SHP77 treated with DMSO at 0.1 percent for 48 hours (cell line): ENCODE data around the gene CRHR2.
"Not testable (repeated sequence)": the region's sequence is repeated elsewhere in the genome, so short reads cannot be mapped to it uniquely, and the experiment has no call there.

Experiments used
- DNase-seq: peaks from one replicate; lab custom pipeline; 2025; lab: John Stamatoyannopoulos, UW

CRHR2 gene

GRCh38 chr7:30682212-30683083 lies at the start of gene CRHR2:
CRHR2 (minus strand) TSS chr7:30682456; CDS start chr7:30682280, 176 bp downstream.
- DNase-seq, result no peak

DNA sequence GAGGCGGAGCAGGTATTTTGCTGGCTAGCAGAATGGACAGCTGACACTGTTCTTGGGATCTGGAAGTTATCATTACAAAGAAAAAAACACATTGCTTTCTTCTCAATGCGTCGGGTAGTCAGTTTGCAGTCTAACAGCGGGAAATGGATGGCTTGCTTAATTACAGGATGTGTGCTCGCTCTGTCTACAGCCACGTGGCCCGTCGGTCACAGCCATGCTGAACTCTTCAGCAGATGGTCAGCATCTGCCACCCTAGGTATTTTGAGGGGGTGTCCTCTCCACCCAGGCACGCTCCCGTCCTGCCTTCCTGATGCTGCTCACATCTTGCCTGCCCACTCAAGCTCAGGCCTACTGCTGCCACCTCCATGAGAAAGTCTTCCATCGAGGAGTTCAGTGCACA lies 49.3 kb upstream of the CRHR2 start:
- DNase-seq, result no peak

DNA sequence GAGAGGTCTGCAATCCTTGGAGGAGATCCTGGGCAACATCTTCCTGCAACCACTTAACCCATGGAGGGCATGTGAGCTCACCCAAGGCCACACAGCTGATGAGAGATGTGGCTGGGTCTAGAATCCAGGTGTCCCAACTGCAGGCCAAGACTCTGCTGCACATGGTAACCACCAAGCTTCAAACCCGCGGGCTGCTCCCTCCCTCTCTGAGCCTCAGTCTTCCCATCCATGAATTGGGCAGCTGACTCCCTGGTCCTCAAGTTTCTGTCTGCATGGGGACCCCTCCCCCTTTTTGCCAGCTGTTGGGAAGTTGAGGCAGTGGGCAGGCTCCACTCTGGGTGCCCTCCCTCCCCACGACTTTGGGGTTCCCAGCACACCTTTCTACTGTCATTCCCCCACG lies 48.7 kb upstream of the CRHR2 start:
- DNase-seq, result no peak

GRCh38 chr7:30730097-30730496 lies 47.8 kb upstream of the CRHR2 start:
- no peak for DNase-seq

DNA sequence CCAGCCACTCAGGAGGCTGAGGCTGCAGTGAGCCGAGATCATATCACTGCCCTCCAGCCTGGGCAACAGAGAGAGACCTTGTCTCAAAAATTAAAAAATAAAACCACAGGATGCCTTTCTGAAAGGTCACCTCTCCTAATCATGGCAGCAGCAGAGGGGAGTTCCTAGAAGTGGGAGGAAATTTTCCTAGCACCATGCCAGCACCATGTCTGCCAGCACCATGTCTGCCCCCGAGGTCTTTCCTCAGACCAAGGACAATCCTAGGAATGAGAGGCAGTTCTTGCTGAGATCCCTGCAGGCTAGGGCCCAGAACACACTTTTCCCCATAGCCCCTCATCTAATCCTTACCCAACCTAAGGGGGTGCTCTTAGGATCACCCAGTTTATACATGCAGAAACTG lies 47.4 kb upstream of the CRHR2 start:
- DNase-seq, result no peak

DNA sequence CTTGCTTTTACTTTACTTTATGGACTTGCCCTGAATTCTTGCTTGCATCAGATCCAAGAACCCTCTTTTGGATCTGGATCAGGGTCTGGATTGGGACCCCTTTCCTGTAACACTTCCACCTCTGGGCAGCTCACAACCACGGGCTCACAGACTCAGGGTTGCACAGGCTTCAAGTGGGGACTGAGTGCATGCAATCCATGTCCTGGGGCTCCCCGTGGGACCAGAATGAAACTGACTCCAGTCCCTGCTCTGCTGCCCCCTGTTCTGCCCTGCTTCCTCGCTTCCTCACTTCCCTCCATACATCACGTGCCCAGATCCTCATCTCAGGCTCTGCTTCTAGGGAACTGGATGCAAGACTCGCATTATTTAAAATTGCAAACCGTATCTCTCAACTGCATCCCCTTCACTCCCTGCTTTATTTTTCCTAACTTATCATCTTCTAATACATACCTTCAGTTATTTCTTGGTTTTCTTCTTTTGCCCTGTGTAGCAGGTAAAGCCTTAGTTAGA lies 46.4 kb upstream of the CRHR2 start:
- DNase-seq, result no peak

GRCh38 chr7:30727061-30727945 lies 45.0 kb upstream of the CRHR2 start:
- no peak for DNase-seq

DNA sequence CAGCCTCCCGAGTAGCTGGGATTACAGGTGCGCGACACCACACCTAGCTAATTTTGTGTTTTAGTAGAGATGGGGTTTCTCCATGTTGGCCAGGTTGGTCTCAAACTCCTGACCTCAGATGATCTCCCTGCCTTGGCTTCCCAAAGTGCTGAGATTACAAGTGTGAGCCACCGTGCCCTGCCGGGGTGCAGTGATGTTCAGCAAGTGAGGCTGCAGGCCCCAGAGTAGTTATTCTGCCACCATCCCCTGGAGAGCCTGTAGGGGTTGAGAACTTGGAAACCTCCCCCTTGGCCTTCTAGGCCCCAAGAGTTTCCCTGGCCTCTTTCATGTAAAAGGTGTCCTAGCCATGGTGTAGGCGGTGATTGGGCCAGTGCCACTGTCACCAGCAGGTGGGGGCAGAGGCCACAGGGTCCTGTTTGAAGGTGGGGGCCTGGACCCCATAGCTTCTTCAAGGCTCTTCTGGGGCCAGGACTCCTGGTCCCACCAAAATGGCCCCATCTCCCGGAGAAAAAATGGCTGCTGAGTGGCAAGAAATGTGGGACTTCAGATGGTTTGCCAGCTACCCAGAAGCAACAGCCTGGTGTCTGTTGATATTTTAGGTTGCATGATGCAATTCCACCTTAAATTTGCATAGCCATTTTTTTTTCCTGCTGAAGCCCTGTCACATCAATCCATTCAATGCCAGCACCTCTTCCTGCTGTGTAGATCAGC lies 44.2 kb upstream of the CRHR2 start:
- no peak for DNase-seq

DNA sequence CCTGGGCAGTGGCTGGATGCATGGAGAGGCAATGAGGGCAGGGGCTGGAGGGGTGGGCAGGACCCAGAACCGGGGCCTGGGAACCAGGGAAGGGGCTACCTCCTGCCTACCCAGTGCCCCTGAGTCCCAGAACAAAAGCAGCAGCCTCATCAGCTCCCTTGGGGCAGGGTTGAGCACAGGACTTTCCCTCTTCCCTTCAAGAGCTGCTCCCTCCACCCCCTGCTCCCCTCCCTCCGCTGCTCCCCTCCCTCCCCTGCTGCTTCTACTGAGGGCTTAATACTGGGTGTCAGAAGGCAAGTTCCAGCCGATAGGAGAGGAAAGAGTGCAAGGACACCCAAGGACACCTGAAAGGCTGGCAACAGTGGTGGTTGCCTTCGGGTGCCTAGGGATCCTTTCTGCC lies 41.5 kb upstream of the CRHR2 start:
- no peak for DNase-seq

DNA sequence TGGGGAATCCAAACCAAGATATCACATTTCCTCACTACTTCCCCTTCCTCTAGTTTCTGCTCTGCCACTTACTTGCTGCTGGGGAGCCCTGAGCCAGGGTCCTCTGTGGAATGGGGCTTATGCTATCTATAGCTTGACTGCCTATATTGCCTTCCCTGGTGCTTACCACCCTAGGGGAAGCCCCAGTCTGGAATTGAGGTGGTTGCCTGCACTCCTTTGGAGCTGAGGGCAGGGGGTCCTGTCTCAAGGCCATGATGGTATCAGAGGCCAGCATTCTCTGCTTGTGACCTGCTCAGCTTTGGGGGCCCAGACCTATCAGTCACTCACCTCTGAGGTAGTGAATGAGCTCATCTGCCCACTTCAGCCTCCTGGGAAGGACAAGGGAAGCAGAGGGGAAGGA lies 40.4 kb upstream of the CRHR2 start:
- no peak for DNase-seq

DNA sequence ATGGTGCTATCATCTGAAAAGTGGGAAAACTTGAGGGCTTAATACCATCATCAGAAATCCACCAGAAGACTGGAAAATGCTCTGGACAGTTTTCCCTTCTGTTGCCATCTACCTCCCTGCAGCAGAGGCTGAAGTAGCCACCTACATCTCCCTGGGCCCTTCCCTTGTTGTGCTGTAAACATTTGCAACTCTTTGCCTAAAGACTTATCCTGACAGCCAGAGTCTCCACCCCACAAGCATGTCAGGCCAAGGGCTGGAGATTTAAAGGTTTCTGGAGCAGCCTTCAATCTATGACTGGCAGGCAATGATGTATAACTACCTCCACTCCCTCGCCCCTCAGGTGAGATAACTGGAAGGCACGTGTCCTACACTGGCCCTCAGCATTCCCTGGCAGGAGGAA lies 39.9 kb upstream of the CRHR2 start:
- DNase-seq, result no peak

GRCh38 chr7:30721211-30721610 lies 39.0 kb upstream of the CRHR2 start:
- no peak for DNase-seq

DNA sequence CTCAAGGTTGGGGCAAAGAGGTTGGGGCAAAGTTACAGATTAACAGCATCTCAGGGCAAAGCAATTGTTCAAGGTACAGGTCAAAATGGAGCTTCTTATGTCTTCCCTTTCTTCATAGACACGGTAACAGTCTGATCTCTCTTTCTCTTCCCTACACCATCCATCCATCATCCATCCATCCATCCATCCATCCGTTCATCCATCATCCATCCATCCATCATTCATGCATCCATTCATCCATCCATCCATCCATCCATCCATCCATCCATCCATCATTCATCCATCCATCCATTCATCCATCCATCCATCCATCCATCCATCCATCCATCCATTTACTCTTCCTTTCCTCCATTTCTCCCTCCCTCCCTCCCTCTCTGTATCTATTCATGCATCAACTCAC lies 37.2 kb upstream of the CRHR2 start:
- DNase-seq, result not testable (repeated sequence)

GRCh38 chr7:30717181-30717580 lies 34.9 kb upstream of the CRHR2 start:
- no peak for DNase-seq

DNA sequence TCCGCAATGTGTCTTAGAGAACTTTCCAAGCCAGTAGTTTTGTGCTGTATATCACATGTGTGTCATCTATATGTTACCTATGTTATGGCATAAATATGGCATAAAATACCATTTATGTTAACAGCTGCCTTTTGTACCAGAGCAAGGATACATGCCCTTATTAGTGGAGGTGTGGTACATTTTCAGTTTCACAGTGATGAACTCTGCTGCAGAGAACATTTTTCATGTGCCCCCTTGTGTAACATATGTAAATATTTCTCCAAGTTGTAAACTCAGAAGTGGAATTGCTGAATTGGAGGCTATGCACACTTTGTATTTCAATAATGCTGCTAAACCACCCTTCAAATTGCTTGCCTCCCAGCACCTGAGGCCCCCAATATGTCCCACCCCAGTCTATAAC lies 31.9 kb upstream of the CRHR2 start:
- DNase-seq, result no peak

DNA sequence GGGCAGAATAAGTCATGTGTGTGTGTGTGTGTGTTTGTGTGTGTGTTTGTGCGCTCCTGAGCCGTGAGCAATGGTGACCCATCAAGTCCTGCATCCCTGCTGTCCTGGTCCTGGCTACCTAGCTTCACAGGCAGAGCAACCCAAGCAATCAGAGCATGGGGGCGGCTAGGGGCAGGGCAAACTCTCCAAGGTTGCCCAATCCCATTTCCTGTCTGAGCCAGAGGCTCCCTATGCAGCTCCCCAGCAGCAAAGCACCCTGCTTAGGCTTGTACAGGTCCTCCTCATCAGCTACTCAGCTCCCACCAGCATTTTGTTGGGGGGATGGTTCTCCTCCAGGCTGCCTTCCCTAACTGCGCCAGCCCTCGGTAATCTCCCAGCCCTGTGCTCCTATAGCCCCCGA lies 31.1 kb upstream of the CRHR2 start:
- DNase-seq, result no peak

DNA sequence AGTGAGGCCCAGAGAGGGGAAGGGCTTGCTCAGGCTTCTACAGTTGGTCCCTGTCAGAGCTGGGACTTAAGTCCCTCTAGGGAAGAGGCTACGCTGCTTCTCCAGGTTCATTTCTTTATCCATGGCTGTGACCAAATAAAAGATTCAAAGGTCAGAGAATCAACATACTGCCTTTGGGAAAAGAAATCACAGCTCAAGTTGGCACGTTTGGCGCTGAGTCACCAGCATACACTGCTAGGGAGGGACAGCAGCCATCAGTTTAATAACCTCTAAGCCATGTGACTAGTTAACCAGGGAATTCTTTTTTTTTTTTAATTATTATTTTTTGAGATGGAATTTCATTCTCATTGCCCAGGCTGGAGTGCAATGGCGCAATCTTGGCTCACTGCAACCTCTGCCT lies 28.4 kb upstream of the CRHR2 start:
- no peak for DNase-seq

GRCh38 chr7:30709549-30709948 lies 27.3 kb upstream of the CRHR2 start:
- no peak for DNase-seq

- DNase-seq, result no peak
These were observed 26.7 kb upstream of the CRHR2 start for GRCh38 chr7:30708983-30709382.

- no peak for DNase-seq
These were observed 26.2 kb upstream of the CRHR2 start for GRCh38 chr7:30708412-30708811.

DNA sequence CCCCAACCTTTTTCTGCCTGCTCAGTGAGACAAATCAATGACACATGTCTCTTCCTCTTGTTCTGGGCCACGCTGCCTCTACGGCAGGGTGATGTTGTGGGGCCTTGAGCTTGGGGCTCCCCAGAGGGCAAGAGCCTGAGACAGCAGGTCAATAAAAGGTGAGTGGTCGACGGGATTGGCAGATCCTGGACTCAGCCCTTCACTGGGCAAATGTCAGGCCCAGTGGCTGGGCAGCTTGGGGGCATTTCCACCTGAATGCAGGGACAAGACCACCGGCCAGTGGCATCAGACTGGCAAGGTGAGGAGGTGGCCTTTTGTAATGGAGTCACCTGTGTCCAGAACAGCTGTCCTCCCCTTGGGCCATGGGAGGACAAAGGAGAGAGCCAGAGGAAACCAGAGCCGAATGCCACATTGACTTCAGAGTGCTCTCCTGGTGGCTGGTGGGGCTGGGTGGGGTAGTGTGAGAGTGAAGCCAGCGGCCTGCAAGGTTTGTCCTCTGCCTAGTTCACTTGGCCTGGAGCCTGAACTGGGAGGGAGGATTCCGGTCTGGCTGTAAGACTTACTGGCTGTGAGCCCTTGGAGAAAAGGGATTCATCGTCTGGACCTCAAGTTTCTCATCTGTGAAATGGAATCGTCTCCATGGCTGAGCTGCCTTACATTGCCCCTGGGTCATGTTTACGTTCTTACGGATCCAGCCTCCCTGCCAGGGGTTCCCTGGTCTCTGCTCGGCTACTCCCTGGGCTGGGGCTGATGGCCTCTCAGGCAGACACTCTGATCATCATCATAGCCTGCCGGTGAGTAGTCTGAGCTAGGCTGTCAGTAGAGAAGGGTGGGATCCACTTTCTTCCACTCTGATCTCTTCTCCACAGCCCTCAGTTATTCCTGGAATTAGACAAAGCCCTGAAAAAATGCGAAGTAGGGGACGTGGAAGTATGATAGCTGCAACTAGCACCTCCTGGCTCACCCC lies 25.4 kb upstream of the CRHR2 start:
- DNase-seq, result no peak
